Panc1 (cell line): Measurements from ENCODE around the gene ACOT13. TPM values are rescaled to one million over a fixed set of nuclear protein-coding genes. Genes with fewer than 3 reads are reported as not detected.

Experiments
- ATAC-seq: fragments of 200-7000 bp; cut with Tn5 transposase; 2 replicates; pipeline ENCODE4 v1.9.1; 2020; ENCODE audit warnings: mild to moderate bottlenecking, moderate library complexity
- BruUV-seq: library from RNA; stranded (reverse); fragments of 400-500 nt; replicated peaks from 2 replicates; lab custom pipeline; 2021; lab: Mats Ljungman, UMichigan
- CTCF ChIA-PET: fragments of 300-600 bp; sonication (Branson Sonifier 250); formaldehyde crosslinking; loops from one replicate; lab custom pipeline; 2022; ENCODE audit warnings: antibody characterized with exemption; lab: Charles Lee
- POLR2A ChIA-PET: fragments of 300-600 bp; sonication (Branson Sonifier 250); formaldehyde crosslinking; loops from one replicate; lab custom pipeline; 2022; ENCODE audit warnings: antibody characterized with exemption; lab: Charles Lee
- DNase-seq: peaks from one replicate; pipeline ENCODE4 v3.0.0-alpha.2; 2010; ENCODE audit warnings: low read depth, low spot score
- H3K27ac ChIP-seq: 2 replicates; pipeline ENCODE4 v1.5.1; 2011; ENCODE audit warnings: mild to moderate bottlenecking, low read length, inconsistent platforms
- H3K27me3 ChIP-seq: fragments of 200-500 bp; sonication (Bioruptor generic); 2 replicates; pipeline ENCODE4 v1.6.0; 2014; ENCODE audit warnings: low read length, inconsistent platforms; ENCODE audit not compliant: control insufficient read depth, insufficient read depth
- H3K36me3 ChIP-seq: fragments of 200-500 bp; sonication (Bioruptor generic); 2 replicates; pipeline ENCODE4 v1.5.1; 2014; ENCODE audit warnings: inconsistent platforms, mild to moderate bottlenecking, low read length, moderate library complexity; ENCODE audit not compliant: control insufficient read depth, insufficient read depth
- H3K4me1 ChIP-seq: 2 replicates; pipeline ENCODE4 v1.5.1; 2011; ENCODE audit warnings: inconsistent platforms, mild to moderate bottlenecking, low read length, moderate library complexity; ENCODE audit not compliant: control insufficient read depth, insufficient read depth
- H3K4me3 ChIP-seq, 2 experiments: 2 replicates each; pipeline ENCODE4 v1.5.1; 2011 to 2012; ENCODE audit warnings: low read depth in 2 of 2, low read length in 2 of 2, mild to moderate bottlenecking in 2 of 2, inconsistent platforms in 1 of 2, moderate library complexity in 1 of 2
- H3K9me3 ChIP-seq: fragments of 200-500 bp; sonication (Bioruptor generic); 2 replicates; pipeline ENCODE4 v1.5.1; 2014; ENCODE audit warnings: low read depth, mild to moderate bottlenecking, inconsistent platforms, low read length, moderate library complexity; ENCODE audit not compliant: control insufficient read depth, insufficient read depth
- POLR2AphosphoS5 ChIP-seq: IDR thresholded peaks from 2 replicates; pipeline ENCODE4 v1.6.1; 2012; ENCODE audit warnings: mild to moderate bottlenecking, low read depth, low read length, moderate library complexity
- SIN3A ChIP-seq: IDR thresholded peaks from 2 replicates; pipeline ENCODE4 v1.6.1; 2012; ENCODE audit warnings: low read depth, mild to moderate bottlenecking, low read length, moderate library complexity, borderline replicate concordance; ENCODE audit not compliant: insufficient read depth
- TCF7L2 ChIP-seq: IDR thresholded peaks from 2 replicates; pipeline ENCODE4 v1.6.1; 2011; ENCODE audit warnings: mild to moderate bottlenecking, low read depth, low read length, inconsistent platforms
- in situ Hi-C: cut with HindIII; loops from 2 replicates; pipeline ENCODE4 v1.10.0; 2016; ENCODE audit warnings: low sequenced_read_pairs, low pct_unique_long_range_greater_than_20kb
- intact Hi-C: fragments of 100-400 bp; cut with micrococcal nuclease; formaldehyde crosslinking; loops from one replicate; pipeline ENCODE4 v1.10.0; 2022; ENCODE audit not compliant: unreplicated experiment
- total RNA-seq: library from RNA; stranded (reverse); gene quantifications from one replicate; pipeline ENCODE4 v1.2.1, GENCODE V29; 2021; ENCODE audit not compliant: unreplicated experiment
- TF ChIP-seq, protein P1 (sequence below): fragments of 450-650 bp; IDR thresholded peaks from 2 replicates; pipeline ENCODE4 v1.5.1; 2017; ENCODE audit warnings: mild to moderate bottlenecking
- TF ChIP-seq, protein P2 (sequence below), 2 experiments: IDR thresholded peaks; 2 replicates each; pipeline ENCODE4 v1.6.1; 2011 to 2012; ENCODE audit warnings: low read depth in 2 of 2, control low read depth in 1 of 2, low read length in 1 of 2, mild to moderate bottlenecking in 1 of 2, moderate library complexity in 1 of 2; ENCODE audit not compliant: insufficient read depth in 1 of 2

ACOT13 gene
- total RNA-seq, 1 experiment from 2014 or later, result 31.6 TPM

DNA sequence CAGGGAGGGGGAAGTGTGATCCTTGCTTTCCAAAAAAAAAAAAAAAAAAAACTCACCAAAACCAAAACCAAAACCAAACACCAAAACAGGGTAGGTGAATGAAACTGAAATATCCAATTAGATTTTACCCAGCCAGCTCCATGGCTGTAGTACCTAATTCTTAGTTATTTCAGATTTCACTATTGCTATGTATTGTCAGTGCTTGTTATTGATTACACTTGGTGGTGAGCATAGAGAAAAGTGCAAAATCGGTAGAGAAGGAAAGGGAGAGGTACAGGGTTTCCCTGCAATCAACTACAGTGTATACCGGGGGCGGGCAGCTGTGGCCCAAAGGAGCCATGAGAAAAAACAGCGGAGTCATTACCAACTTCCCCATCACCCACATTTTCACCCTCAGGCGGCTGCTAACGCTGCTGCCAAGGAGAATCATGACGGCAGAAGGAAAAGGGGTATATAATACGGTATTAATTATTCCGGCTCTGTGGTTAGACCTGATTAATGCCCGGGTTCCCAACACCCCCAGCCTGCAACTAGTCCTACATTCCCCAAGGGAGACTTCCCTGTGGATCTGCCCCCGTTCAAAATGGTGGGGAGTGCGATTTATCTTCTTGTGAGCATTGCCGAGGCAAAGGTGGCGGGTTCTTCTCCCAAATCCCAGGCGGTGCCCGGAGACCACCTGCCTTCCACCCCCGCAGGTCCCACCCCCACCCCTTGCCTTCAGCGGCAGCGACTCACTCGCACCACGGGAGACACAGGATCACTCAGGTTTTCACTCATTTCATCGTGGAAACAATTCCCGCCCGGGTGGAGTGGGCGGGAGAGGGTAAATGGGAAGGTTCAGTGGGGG is 52.5 kb downstream of the ACOT13 start, which contains the start of gene C6orf62:
C6orf62 (minus strand) TSS at position 30 of the 847 bp plus-strand sequence. CDS start 486 bp downstream, outside the sequence.
- ChIA-PET POLR2A (interaction anchor here (0.7 kb wide), 1 partner anchor 59 kb away, joined by 14 read pairs; no protein-coding TSS in a partner anchor), CTCF (no interaction called here)
- DNase-seq (no peak), ATAC-seq (no peak)
- TF ChIP-seq TCF7L2 (no peak), SIN3A (0 out of 2 replicates have a peak, but pooled peaks have one; percentile 31), POLR2AphosphoS5 (peak; percentile 71)
- TF ChIP-seq, protein P1, sequence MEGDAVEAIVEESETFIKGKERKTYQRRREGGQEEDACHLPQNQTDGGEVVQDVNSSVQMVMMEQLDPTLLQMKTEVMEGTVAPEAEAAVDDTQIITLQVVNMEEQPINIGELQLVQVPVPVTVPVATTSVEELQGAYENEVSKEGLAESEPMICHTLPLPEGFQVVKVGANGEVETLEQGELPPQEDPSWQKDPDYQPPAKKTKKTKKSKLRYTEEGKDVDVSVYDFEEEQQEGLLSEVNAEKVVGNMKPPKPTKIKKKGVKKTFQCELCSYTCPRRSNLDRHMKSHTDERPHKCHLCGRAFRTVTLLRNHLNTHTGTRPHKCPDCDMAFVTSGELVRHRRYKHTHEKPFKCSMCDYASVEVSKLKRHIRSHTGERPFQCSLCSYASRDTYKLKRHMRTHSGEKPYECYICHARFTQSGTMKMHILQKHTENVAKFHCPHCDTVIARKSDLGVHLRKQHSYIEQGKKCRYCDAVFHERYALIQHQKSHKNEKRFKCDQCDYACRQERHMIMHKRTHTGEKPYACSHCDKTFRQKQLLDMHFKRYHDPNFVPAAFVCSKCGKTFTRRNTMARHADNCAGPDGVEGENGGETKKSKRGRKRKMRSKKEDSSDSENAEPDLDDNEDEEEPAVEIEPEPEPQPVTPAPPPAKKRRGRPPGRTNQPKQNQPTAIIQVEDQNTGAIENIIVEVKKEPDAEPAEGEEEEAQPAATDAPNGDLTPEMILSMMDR, result no peak
- TF ChIP-seq, protein P2, sequence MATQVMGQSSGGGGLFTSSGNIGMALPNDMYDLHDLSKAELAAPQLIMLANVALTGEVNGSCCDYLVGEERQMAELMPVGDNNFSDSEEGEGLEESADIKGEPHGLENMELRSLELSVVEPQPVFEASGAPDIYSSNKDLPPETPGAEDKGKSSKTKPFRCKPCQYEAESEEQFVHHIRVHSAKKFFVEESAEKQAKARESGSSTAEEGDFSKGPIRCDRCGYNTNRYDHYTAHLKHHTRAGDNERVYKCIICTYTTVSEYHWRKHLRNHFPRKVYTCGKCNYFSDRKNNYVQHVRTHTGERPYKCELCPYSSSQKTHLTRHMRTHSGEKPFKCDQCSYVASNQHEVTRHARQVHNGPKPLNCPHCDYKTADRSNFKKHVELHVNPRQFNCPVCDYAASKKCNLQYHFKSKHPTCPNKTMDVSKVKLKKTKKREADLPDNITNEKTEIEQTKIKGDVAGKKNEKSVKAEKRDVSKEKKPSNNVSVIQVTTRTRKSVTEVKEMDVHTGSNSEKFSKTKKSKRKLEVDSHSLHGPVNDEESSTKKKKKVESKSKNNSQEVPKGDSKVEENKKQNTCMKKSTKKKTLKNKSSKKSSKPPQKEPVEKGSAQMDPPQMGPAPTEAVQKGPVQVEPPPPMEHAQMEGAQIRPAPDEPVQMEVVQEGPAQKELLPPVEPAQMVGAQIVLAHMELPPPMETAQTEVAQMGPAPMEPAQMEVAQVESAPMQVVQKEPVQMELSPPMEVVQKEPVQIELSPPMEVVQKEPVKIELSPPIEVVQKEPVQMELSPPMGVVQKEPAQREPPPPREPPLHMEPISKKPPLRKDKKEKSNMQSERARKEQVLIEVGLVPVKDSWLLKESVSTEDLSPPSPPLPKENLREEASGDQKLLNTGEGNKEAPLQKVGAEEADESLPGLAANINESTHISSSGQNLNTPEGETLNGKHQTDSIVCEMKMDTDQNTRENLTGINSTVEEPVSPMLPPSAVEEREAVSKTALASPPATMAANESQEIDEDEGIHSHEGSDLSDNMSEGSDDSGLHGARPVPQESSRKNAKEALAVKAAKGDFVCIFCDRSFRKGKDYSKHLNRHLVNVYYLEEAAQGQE (IDR thresholded peaks at IDR 0.05; ENCODE audit: insufficient read depth in 1 of 2, low read depth in 2 of 2, low read length in 1 of 2), result no peak
- Histone ChIP-seq H3K36me3 (peaks cover 34% of the 10 kb centered on the region), H3K4me3 (peak within 1 kb of the TSS; percentile 88 to 93), H3K4me1 (peaks cover 16% of the 10 kb centered on the region), H3K27me3 (no peaks in the 10 kb centered on the region), H3K27ac (peak within 1 kb of the TSS; percentile 98), H3K9me3 (no peaks in the 10 kb centered on the region)
- in situ Hi-C loops, result no loop called here
- intact Hi-C loops, result no loop called here
- BruUV-seq, result TSS peak; percentile 73

DNA sequence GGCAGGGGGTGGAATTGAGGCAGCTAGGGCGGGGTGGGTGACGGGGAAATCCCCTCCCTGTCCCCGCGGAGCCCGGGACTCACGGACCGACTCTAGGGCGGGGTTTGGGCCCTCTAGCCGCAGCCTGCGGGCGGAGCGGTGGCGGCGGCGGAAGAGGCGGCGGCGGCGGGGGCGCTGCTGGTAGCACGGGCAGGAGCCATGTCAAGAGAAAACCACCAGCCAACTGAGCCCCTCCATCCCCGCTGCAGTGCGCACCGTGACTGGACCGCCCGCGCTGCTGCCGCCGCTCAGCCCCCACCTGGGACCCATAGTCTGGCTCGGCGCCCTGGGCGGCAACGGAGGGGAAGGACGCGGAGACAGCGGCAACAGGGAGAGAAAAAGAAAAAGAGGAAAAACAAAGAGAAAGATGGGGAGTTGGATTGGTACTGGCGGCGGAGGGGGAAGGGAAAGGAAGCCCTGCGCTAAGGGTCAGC is 53.3 kb downstream of the ACOT13 start:
- ATAC-seq (peak; percentile 19; the same call in 1 of the 2 replicates), DNase-seq (no peak)
- H3K27ac ChIP-seq, result peak overlapping the region; percentile 98
- no peaks in the 10 kb centered on the region for H3K9me3 ChIP-seq
- no peaks in the 10 kb centered on the region for H3K27me3 ChIP-seq
- ChIA-PET POLR2A (interaction anchor here (0.6 to 0.7 kb wide), 2 partner anchors 39 to 58 kb away, joined by 9 to 14 read pairs; no protein-coding TSS in a partner anchor), CTCF (no interaction called here)
- intact Hi-C loops, result loop anchor here (5.0 kb wide), 1 partner anchor 42 kb away; no protein-coding TSS in a partner anchor
- H3K4me3 ChIP-seq, result peak overlapping the region; percentile 88 to 93
- H3K36me3 ChIP-seq, result peaks cover 26% of the 10 kb centered on the region
- in situ Hi-C loops, result no loop called here
- BruUV-seq, result no TSS peak
- peaks cover 16% of the 10 kb centered on the region for H3K4me1 ChIP-seq
- TF ChIP-seq TCF7L2 (no peak), POLR2AphosphoS5 (no peak), SIN3A (no peak)
- TF ChIP-seq, protein P1, result no peak
- TF ChIP-seq, protein P2 (IDR thresholded peaks at IDR 0.05; ENCODE audit: insufficient read depth in 1 of 2, low read depth in 2 of 2, low read length in 1 of 2), result no peak
